Right forelimb (tissue), 1 donor: ENCODE results near the gene SNX30.
A peak's percentile ranks its signal among the peaks of the same experiment; 100 is the strongest.

ENCODE experiments used
- DNase-seq: peaks from one replicate; pipeline ENCODE4 v3.0.0-alpha.2; 2018

SNX30 gene

GRCh38 chr9:112831281-112831851 lies 80.8 kb downstream of the SNX30 start:
- no peak for DNase-seq

DNA sequence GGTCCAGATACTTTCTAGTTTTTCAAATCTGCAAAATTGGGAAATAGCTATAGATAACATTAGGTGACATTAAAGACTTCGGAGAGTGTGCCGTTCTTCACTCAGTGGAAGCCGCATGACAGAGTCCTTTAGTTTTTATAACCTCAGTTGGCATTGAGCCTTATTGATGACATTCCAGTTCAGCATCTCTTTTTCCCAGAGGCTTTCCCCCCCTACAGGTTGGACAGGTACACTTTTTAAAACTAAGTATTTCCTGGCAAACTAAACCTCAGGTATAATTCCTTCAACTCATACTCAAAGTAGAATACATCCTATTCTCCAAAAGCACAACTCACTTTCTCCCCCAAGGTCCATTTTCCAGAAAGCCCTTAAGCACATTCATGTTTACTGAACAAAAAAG lies 81.4 kb downstream of the SNX30 start:
- no peak for DNase-seq

GRCh38 chr9:112833081-112833480 lies 82.5 kb downstream of the SNX30 start:
- no peak for DNase-seq

- DNase-seq: no peak
Measured at GRCh38 chr9:112836394-112836793, 85.8 kb downstream of the SNX30 start.

GRCh38 chr9:112838342-112838741 lies 87.8 kb downstream of the SNX30 start:
- DNase-seq: no peak

DNA sequence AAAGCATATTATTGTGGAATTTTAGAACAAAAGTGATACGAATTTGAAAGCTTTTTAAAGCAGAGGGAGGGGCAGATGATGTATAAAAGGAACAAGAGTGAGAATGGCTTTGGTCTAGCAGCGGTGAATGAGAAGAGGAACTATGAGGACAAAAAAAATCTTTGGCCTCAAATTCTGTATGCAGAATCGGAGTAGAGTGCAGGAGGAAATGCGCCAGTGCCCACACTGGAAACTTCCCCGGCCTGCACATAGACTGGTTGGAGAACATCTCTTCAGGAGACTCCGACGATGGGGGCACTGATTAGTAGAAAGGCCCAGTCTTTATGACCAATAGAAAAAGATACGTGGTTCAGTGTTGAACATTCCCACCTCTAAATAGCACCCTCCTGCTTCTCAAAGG lies 88.8 kb downstream of the SNX30 start:
- no peak for DNase-seq

GRCh38 chr9:112841261-112841660 lies 90.7 kb downstream of the SNX30 start:
- DNase-seq: no peak

DNA sequence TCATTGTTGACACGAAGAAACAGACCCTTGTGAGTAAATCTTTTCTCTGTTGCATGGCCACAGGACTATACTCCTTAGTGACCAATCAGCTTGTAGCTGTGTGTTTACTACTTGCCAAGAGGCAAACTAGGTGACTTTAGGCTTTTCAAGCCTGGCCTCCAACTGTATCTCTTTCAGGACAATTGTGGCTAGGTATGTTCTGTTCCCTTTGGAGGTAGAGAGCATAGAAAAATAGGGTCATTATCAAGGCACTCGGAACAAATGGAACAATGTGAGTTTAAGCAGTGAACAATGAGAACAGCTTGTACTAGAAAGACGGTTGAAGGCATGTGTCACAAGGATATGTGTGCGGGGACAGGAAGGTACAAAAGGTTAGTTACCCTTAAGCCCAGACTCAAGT lies 92.0 kb downstream of the SNX30 start:
- no peak for DNase-seq

DNA sequence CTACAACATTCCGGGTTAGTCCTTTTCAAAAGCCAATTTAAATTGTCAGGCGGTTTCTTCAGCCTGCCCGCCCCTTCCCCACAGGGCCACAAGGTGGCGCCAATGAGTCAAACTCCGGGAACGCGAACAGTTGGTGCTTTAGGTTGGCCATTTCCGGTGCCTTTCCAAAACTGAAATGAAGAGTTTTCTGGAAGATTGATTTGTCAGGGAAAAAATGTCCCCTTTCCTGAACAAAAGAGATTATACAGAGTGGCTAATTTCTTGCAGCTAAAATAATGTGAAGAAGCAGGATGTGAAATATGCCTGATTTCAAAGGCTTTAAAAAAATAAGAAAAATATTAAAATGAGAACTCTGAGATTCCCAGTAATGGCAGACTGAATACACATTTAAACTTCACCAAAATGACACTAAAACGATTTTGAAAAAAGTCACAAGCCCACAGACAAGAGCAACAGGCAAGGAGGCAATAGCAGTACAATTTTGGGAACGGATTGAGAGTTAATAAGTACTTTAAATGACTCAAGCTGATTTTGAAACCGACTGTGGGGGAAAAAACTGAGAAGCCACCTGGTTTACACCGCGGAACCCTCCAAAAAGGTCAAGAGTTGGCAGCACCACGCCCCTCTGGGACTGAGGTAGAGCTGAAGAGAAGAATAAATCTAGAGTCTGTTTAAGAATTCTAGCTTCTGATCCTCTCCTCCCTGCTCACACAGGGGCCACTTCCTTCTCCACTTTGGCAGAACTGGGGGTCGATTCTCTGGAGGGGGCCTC lies 94.4 kb downstream of the SNX30 start:
- peak; percentile 80 for DNase-seq

DNA sequence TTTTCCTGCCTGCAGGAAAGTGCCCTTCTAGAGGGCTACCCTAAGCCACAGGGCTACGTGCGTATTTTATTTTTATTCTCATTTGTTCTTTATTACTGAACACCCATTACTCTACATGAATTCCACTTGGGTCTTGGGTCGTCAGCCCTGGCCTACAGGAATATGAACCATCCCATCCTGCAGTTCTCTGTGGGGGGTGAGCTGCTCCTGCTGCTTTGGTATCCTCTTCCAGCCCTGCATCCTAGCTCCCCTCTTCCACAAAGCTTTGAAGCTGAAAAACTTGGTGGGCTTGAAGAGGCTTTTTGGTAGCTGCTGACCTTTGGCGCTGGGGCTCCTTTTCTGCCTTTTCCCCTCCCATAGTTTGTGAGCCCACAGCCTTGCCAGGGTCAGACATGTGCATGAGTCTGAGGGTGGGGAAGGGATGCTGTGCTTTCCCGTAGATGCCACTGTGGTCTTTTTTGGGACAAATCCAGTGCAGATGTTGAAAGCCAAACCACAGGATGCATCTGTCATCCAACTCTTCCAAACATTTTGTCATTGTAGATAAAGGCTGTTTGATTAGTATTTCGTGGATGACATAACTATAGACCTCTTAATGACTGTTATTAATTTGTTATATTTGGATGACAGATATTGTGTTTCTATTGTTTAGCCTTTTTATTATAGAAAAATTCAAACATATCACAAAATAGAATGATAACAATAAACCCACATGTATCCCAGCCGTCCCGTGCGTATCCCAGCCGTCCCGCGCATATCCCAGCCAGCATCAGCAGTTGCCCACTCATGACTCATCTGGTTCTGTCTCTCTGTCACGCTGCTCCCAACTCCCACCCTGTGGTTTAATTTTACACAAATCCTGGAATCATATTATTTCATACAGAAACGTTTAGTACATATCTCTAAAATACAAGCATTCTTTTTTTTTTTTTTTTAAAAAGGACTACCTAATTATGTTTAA lies 96.2 kb downstream of the SNX30 start:
- DNase-seq: no peak

GRCh38 chr9:112848316-112849151 lies 98.0 kb downstream of the SNX30 start:
- no peak for DNase-seq

- DNase-seq: no peak
Measured at GRCh38 chr9:112849363-112849922, 98.9 kb downstream of the SNX30 start.

DNA sequence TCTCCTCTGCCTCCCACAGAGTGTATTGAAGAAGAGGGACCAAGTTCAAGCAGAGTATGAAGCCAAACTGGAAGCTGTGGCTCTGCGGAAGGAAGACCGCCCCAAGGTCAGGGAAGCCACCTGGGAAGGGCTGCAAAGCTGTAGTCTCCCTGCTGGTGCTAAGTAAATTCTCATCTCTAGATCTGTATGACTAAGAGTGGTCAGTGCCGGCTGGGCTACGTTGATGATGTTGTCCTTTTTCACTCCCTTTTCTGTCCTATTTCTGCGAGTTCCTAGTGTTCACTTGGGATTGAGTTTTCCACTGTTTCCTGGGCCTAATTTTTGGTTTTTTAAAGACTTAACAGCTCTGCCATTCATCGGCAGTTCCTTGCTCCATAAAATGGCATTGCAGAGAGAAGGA lies 100.3 kb downstream of the SNX30 start:
- no peak for DNase-seq

DNA sequence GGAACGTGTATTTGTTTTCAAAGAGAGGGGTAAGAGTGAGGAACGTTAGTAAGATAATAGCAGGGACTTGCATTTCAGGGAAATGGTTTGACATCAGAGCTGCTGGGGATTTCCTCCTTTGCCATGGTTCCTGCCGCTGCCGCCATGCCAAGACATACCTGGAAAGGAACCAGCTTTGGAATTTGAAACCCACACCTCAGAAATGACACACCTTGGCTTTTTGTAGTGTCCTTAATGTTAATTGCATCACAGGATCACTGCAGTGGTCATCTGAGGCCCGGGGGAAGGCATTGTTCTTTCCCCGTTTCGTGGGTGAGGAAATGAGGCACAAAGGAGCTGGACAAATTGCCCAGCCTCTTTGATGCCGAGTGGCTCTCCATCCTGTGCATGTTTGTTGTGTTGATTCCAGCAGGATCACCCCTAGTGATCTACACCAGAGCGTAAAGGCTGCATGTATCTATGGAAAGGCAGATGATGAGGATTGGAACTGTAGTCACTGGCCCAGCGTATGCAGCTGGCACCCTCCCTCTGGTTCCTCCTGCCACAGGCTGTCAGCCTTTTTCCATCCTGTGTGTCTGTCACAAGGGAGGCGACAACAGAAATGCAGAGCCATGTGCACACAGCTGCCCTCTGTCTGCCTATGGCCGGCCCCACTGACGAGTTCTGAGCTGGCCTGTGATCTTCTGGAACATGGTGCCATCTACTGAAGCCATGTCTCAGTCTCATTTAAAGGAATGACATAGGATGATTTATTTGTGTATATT lies 102.4 kb downstream of the SNX30 start:
- no peak for DNase-seq

DNA sequence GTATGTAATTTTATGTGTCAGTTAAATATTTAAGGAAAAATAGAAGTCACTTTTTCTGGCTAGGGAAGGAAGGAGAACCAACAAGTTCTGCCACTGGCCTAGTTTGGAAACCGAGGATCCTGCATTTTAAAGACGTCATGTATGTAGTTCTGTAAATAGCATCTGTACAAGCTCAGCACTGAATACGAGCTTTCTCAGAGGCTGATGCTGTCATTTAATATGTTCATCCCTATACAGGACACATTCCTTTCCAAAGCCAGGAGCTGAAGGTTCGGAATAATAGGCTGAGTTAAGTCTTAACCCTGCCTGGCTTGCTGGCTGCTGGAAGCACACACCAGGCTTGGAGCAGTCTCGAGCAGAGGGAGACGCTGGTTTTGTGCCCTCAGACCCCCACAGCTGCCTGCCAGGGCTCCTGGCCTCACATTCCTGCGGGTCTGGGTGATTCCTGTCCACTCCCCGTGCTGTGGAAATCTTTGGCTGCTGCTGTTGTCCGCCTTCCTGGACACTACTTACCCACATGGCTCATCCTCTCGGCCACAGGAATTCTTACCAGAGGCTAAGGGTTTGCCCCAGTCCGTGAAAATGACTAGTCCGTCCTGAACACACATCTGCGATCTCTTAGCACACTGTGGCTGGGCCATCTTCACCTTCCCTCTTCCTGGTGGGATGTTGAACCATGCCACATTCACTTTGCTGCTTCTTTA lies 103.5 kb downstream of the SNX30 start:
- no peak for DNase-seq

DNA sequence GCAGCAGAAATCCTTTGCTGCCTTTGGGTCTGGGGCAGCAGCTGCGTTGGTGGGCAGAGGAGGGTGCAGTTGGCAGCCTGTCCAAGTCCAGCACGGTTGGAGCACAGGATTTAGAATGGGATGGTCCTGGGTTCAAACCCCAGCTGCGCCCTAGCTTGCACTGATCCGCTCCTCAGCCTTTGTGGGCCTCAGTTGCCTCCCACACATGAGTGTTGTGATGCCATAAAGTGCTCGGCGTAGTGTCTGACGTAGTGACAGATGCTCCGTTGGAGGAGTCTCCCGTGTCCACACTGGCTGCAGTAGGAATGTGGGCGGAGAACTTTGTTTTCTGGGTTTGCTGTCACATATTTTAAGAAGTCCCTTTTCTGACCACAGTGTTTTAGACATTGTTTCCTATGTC lies 104.1 kb downstream of the SNX30 start:
- DNase-seq: no peak

DNA sequence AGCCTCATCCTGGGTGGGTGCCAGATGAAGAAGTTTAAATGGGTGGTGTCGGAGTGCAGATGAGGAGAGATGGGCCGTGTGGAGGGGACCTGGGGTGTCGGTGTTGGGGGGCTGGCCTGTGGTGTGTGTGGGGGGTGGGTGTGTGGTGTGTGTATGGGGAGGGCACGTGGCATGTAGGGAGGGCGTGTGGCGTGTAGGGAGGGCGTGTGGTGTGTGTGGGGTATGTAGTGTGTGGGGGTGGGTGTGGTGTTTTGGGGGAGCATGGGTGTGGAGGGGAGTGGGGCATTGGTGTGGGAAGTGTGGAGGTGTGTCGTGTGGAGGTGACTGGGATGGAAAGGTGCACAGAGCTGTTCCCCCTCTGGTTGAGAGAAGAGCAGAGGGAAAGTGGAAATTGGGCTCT lies 105.6 kb downstream of the SNX30 start:
- no peak for DNase-seq

- DNase-seq: no peak
Measured at GRCh38 chr9:112856843-112857242, 106.3 kb downstream of the SNX30 start.

DNA sequence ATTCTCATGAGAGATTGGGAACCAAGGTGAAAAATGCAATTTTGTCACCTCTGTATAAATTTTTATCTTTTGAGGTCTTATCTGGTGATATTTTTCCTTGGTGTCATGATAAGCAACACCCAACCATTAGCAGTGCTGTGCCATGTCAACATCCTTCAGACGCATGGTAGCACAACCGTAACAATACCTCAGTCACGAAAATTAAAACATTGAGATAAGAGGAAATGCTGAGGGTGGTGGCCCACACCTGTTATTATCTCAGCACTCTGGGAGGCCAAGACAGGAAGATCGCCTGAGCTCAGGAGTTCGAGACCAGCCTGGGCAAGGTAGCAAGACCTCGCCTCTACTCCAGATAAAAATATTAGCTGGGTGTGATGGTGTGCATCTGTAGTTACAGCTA lies 107.4 kb downstream of the SNX30 start:
- no peak for DNase-seq

DNA sequence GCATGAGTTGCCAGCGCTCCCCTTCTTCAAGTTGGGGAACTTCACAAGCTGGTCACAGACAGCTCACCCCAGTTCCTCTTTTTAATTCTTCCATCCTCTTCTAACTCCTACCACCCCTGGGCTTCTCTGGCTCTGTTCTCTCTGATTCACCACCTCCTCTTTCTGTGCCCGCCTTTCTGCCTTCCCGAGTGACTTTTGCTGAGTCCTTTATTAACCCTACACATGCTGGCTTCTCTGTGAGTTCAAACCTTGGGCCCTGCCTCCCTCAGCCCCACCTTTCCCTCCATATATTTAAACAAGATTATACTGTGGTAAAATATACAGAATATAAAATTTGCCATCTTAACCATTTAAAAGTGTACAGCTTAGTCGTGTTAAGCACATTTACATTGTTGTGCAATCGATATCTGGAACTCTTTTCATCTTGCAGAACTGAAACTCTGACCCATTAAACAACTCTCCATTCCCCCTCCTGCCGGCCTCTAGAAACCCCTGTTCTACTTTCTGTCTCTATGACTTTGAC lies 108.1 kb downstream of the SNX30 start:
- no peak for DNase-seq

DNA sequence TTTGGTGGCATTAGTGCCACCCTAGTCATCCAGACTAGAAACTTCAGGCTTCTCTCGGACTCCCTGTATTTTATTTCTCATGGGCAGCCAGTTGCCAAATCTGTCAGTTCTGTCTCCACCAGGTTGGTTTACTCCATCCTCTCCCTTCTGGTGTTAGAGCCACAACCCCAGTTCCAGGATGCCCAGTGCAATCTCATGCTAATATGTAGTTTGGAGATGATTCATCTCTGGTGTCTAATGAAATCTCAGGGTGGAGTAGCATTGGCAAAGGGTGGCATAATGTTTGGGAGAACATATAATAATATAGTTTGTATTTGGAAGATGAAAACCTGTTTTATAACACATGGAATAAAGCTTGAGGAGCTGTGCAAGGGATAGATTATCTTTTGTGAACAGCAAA lies 109.9 kb downstream of the SNX30 start:
- DNase-seq: no peak
